HCT116 (cell line): Measurements from ENCODE around the gene TMEM131. TPM values are rescaled to one million over a fixed set of nuclear protein-coding genes. Genes with fewer than 3 reads are reported as not detected.

ENCODE experiments used
- ATAC-seq: fragments of 200-7000 bp; cut with Tn5 transposase; 2 replicates; pipeline ENCODE4 v1.9.1; 2020; ENCODE audit warnings: mild to moderate bottlenecking, moderate library complexity
- BruUV-seq: library from RNA; stranded (reverse); fragments of 400-500 nt; replicated peaks from 2 replicates; lab custom pipeline; 2021; lab: Mats Ljungman, UMichigan
- CTCF ChIA-PET: fragments of 300-600 bp; sonication (Branson Sonifier 250); formaldehyde crosslinking; loops from one replicate; lab custom pipeline; 2021; ENCODE audit warnings: antibody characterized with exemption; lab: Charles Lee
- POLR2A ChIA-PET: fragments of 300-600, 350-600 bp; sonication (Branson Sonifier 250); formaldehyde crosslinking; loops from one replicate; lab custom pipeline; 2021; ENCODE audit warnings: antibody characterized with exemption; lab: Charles Lee
- RAD21 ChIA-PET, 2 experiments: fragments of 300-600 bp; sonication (Branson Sonifier 250); formaldehyde crosslinking; loops; one replicate each; lab custom pipeline; 2023; ENCODE audit warnings: low total read pairs in 2 of 2; ENCODE audit not compliant: uncharacterized antibody in 2 of 2, unreplicated experiment in 2 of 2, low non-redundant PET in 1 of 2; lab: Charles Lee
- DNase-seq: peaks from one replicate; pipeline ENCODE4 v3.0.0-alpha.2; 2010; ENCODE audit warnings: low read depth, low spot score
- H2AFZ ChIP-seq: fragments of 200-600 bp; shearing (Covaris generic), sonication (generic); 2 replicates; pipeline ENCODE4 v1.6.1; 2017; ENCODE audit warnings: low read depth, mixed run types, mixed read lengths, antibody characterized with exemption, low read length; ENCODE audit not compliant: poor library complexity, severe bottlenecking
- H3K27ac ChIP-seq: 2 replicates; pipeline ENCODE4 v1.5.1; 2012; ENCODE audit warnings: low read depth, low read length
- H3K27me3 ChIP-seq: fragments of 200-600 bp; sonication (generic); 2 replicates; pipeline ENCODE4 v1.6.1; 2016; ENCODE audit warnings: mixed run types, low read length, mixed read lengths; ENCODE audit not compliant: insufficient read depth
- H3K36me3 ChIP-seq, 2 experiments: fragments of 200-500 bp in 1 of 2; fragments of 200-600 bp in 1 of 2; sonication (Bioruptor generic) in 1 of 2; sonication (generic) in 1 of 2; 2 replicates each; pipeline versions ENCODE4 v1.5.1 to v1.6.1; 2014 to 2016; ENCODE audit warnings: low read length in 2 of 2, inconsistent platforms in 1 of 2, mixed read lengths in 1 of 2, mixed run types in 1 of 2; ENCODE audit not compliant: insufficient read depth in 2 of 2, control insufficient read depth in 1 of 2
- H3K4me1 ChIP-seq, 2 experiments: fragments of 200-600 bp in 1 of 2; sonication (generic) in 1 of 2; 2 replicates each; pipeline versions ENCODE4 v1.5.1 to v1.6.1; 2012 to 2017; ENCODE audit warnings: low read length in 2 of 2, inconsistent platforms in 1 of 2, mild to moderate bottlenecking in 1 of 2, mixed read lengths in 1 of 2, mixed run types in 1 of 2, moderate library complexity in 1 of 2; ENCODE audit not compliant: insufficient read depth in 2 of 2, control insufficient read depth in 1 of 2
- H3K4me2 ChIP-seq: fragments of 200-600 bp; sonication (generic); 2 replicates; pipeline ENCODE4 v1.6.1; 2017; ENCODE audit warnings: mixed run types, low read length, mixed read lengths
- H3K4me3 ChIP-seq, 2 experiments: fragments of 200-600 bp in 1 of 2; sonication (generic) in 1 of 2; replicated peaks in 1 of 2; 2 replicates each; pipeline ENCODE4 v1.5.1; 2011 to 2016; ENCODE audit warnings: low read length in 2 of 2, control low read depth in 1 of 2, low read depth in 1 of 2, mild to moderate bottlenecking in 1 of 2, mixed read lengths in 1 of 2, mixed run types in 1 of 2
- H3K79me2 ChIP-seq: fragments of 200-600 bp; sonication (generic); 2 replicates; pipeline ENCODE4 v1.6.1; 2017; ENCODE audit warnings: mild to moderate bottlenecking, mixed run types, low read length, moderate library complexity, mixed read lengths; ENCODE audit not compliant: insufficient read depth
- H3K9ac ChIP-seq: fragments of 200-600 bp; sonication (generic); 2 replicates; pipeline ENCODE4 v1.6.1; 2016; ENCODE audit warnings: low read length, mixed read lengths
- H3K9me2 ChIP-seq: fragments of 200-600 bp; sonication (generic), shearing (Covaris generic); 2 replicates; pipeline ENCODE4 v1.6.1; 2017; ENCODE audit warnings: mixed run types, mild to moderate bottlenecking, moderate library complexity; ENCODE audit not compliant: insufficient read depth
- H3K9me3 ChIP-seq, 2 experiments: fragments of 200-500 bp in 1 of 2; fragments of 200-600 bp in 1 of 2; sonication (Bioruptor generic) in 1 of 2; sonication (generic) in 1 of 2; 2 replicates each; pipeline ENCODE4 v1.6.1; 2014 to 2017; ENCODE audit warnings: low read length in 2 of 2, mixed read lengths in 2 of 2, inconsistent platforms in 1 of 2, low read depth in 1 of 2, mild to moderate bottlenecking in 1 of 2, mixed run types in 1 of 2, moderate library complexity in 1 of 2; ENCODE audit not compliant: control insufficient read depth in 1 of 2, insufficient read depth in 1 of 2
- H4K20me1 ChIP-seq: fragments of 200-600 bp; sonication (generic), shearing (Covaris generic); 2 replicates; pipeline ENCODE4 v1.6.1; 2017; ENCODE audit warnings: mixed run types, mild to moderate bottlenecking, moderate library complexity; ENCODE audit not compliant: insufficient read depth
- EGR1 ChIP-seq: IDR thresholded peaks from 2 replicates; pipeline ENCODE4 v1.6.1; 2012; ENCODE audit warnings: low read depth
- ELF1 ChIP-seq: IDR thresholded peaks from 2 replicates; pipeline ENCODE4 v1.6.1; 2012; ENCODE audit warnings: low read depth, borderline replicate concordance
- EZH2 ChIP-seq: fragments of 200-600 bp; sonication (generic); IDR thresholded peaks from 2 replicates; pipeline ENCODE4 v1.6.1; 2017; ENCODE audit warnings: antibody characterized with exemption, mixed run types
- EZH2phosphoT487 ChIP-seq: fragments of 200-600 bp; IDR thresholded peaks from 2 replicates; pipeline ENCODE4 v1.6.1; 2018; ENCODE audit warnings: antibody characterized with exemption, borderline replicate concordance
- POLR2A ChIP-seq: IDR thresholded peaks from 2 replicates; pipeline ENCODE4 v1.7.0; 2011; ENCODE audit warnings: borderline replicate concordance; ENCODE audit not compliant: insufficient read depth, insufficient read length; ENCODE audit errors: extremely low read depth
- RAD21 ChIP-seq: IDR thresholded peaks from 2 replicates; pipeline ENCODE4 v1.6.1; 2012; ENCODE audit warnings: low read depth, mild to moderate bottlenecking
- SIN3A ChIP-seq: IDR thresholded peaks from 2 replicates; pipeline ENCODE4 v1.6.1; 2012; ENCODE audit warnings: low read depth
- SRF ChIP-seq: IDR thresholded peaks from 2 replicates; pipeline ENCODE4 v1.6.1; 2012; ENCODE audit warnings: low read depth
- TCF7L2 ChIP-seq: IDR thresholded peaks from 2 replicates; pipeline ENCODE4 v1.7.0; 2011; ENCODE audit warnings: borderline replicate concordance, inconsistent platforms; ENCODE audit not compliant: insufficient read depth, insufficient read length; ENCODE audit errors: extremely low read depth
- YY1 ChIP-seq: IDR thresholded peaks from 2 replicates; pipeline ENCODE4 v1.6.1; 2011; ENCODE audit warnings: low read length, low read depth, moderate library complexity, mild to moderate bottlenecking; ENCODE audit not compliant: insufficient replicate concordance; ENCODE audit errors: extremely low read depth
- ZFX ChIP-seq: fragments of 450-650 bp; IDR thresholded peaks from 2 replicates; pipeline ENCODE4 v1.6.1; 2017
- intact Hi-C: fragments of 100-400 bp; cut with micrococcal nuclease; formaldehyde crosslinking; loops from 2 replicates; pipeline ENCODE4 v1.10.0; 2022
- total RNA-seq: library from RNA; stranded (reverse); gene quantifications from one replicate; pipeline ENCODE4 v1.2.1, GENCODE V29; 2021; ENCODE audit not compliant: unreplicated experiment
- TF ChIP-seq, protein P1 (sequence below), 3 experiments: fragments of 200-600 bp in 1 of 3; sonication (generic) in 1 of 3; IDR thresholded peaks in 2 of 3; conservative IDR thresholded peaks in 1 of 3; 2 replicates each; pipeline ENCODE4 v1.5.1; 2012 to 2017; ENCODE audit warnings: low read depth in 2 of 3, low read length in 2 of 3, antibody characterized with exemption in 1 of 3, borderline replicate concordance in 1 of 3, control low read depth in 1 of 3, mild to moderate bottlenecking in 1 of 3, mixed read lengths in 1 of 3, mixed run types in 1 of 3, moderate library complexity in 1 of 3; ENCODE audit not compliant: insufficient read depth in 1 of 3

Gene TMEM131
- total RNA-seq, 1 experiment from 2014 or later: 51.5 TPM

DNA sequence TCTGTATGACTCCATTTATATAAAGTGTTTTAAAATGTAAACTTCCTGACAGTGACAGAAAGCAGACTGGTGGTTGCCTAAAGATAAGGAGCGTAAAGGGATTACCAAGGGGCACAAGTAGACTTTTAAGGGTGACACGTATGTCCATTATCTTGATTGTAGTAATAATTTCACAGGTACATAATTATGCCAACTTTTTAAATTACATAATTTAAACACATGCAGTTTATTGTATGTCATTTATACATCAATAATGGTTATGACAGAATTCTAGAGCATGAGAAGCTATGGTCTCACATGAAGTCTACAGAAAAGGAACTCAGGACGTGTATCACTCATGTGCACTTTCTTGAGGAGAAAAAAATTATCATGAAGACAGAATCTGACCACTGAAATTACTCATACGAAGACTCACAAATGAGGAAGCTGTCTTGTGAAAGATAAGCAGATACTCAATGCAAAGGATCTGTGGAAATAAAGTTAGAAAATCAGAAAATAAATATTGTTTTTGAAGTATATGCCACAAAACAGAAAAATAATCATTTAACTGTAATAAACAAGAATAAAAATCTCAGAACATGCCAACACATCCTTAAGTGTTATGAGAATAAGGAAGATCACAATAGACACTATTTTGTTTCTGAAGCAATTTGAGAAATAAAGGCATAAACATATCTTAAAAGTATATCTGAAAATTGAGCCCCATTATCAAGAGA is 84.4 kb downstream of the TMEM131 start:
- H3K4me1 ChIP-seq: peaks cover 0 to 8% of the 10 kb centered on the region in 2 experiments; a peak in 1 of 4 replicates
- no TSS peak for BruUV-seq
- no peak for DNase-seq

GRCh38 chr2:97910403-97911205 is 85.1 kb downstream of the TMEM131 start:
- ChIA-PET RAD21 (no interaction called here), POLR2A (no interaction called here), CTCF (no interaction called here)
- Histone ChIP-seq H3K27ac (no peak overlapping the region), H3K9me3 (no peaks in the 10 kb centered on the region), H3K27me3 (no peaks in the 10 kb centered on the region), H3K36me3 (no peaks in the 10 kb centered on the region), H3K4me3 (no peak overlapping the region), H4K20me1 (no peaks in the 10 kb centered on the region), H3K4me1 (peaks cover 0 to 13% of the 10 kb centered on the region in 2 experiments; a peak in 1 of 4 replicates), H3K4me2 (no peak overlapping the region), H3K9ac (no peak overlapping the region), H3K9me2 (no peaks in the 10 kb centered on the region), H2AFZ (no peak overlapping the region), H3K79me2 (peaks cover 58% of the 10 kb centered on the region)
- ATAC-seq (no peak), DNase-seq (no peak)
- intact Hi-C loops: no loop called here
- no peak for TF ChIP-seq EGR1
- TF ChIP-seq YY1: no peak
- no peak for TF ChIP-seq POLR2A
- TF ChIP-seq TCF7L2: no peak
- TF ChIP-seq, protein P1, sequence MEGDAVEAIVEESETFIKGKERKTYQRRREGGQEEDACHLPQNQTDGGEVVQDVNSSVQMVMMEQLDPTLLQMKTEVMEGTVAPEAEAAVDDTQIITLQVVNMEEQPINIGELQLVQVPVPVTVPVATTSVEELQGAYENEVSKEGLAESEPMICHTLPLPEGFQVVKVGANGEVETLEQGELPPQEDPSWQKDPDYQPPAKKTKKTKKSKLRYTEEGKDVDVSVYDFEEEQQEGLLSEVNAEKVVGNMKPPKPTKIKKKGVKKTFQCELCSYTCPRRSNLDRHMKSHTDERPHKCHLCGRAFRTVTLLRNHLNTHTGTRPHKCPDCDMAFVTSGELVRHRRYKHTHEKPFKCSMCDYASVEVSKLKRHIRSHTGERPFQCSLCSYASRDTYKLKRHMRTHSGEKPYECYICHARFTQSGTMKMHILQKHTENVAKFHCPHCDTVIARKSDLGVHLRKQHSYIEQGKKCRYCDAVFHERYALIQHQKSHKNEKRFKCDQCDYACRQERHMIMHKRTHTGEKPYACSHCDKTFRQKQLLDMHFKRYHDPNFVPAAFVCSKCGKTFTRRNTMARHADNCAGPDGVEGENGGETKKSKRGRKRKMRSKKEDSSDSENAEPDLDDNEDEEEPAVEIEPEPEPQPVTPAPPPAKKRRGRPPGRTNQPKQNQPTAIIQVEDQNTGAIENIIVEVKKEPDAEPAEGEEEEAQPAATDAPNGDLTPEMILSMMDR (IDR thresholded peaks at IDR 0.05 in 2 of 3, conservative IDR thresholded peaks at IDR 0.05 in 1 of 3; ENCODE audit: borderline replicate concordance in 1 of 3, insufficient read depth in 1 of 3, low read depth in 2 of 3, low read length in 2 of 3): no peak
- TF ChIP-seq EZH2: no peak
- TF ChIP-seq RAD21: no peak
- no peak for TF ChIP-seq EZH2phosphoT487
- TF ChIP-seq SIN3A: no peak
- no peak for TF ChIP-seq ZFX
- no TSS peak for BruUV-seq

More for the DNA sequence above, 84.4 kb downstream of the TMEM131 start:
- H3K36me3 ChIP-seq: no peaks in the 10 kb centered on the region
- H2AFZ ChIP-seq: no peak overlapping the region
- H3K4me2 ChIP-seq: no peak overlapping the region
- H3K9me2 ChIP-seq: no peaks in the 10 kb centered on the region
- ChIA-PET RAD21 (no interaction called here), CTCF (no interaction called here), POLR2A (no interaction called here)
- H3K27me3 ChIP-seq: no peaks in the 10 kb centered on the region
- no peak for ATAC-seq
- H3K27ac ChIP-seq: no peak overlapping the region
- H3K9ac ChIP-seq: no peak overlapping the region
- H3K79me2 ChIP-seq: peaks cover 63% of the 10 kb centered on the region
- TF ChIP-seq SRF: no peak
- TF ChIP-seq EGR1: no peak
- no peak for TF ChIP-seq ELF1
- H3K4me3 ChIP-seq: no peak overlapping the region
- no peaks in the 10 kb centered on the region for H4K20me1 ChIP-seq
- intact Hi-C loops: no loop called here
- H3K9me3 ChIP-seq: no peaks in the 10 kb centered on the region
